ENCODE measurements around the gene ZSWIM6. TPM values are rescaled to one million over a fixed set of nuclear protein-coding genes. Genes with fewer than 3 reads are reported as not detected.
"Not testable (repeated sequence)": the region's sequence is repeated elsewhere in the genome, so short reads cannot be mapped to it uniquely, and the experiment has no call there.

ZSWIM6 gene
- total RNA-seq, 1 experiment from 2014 or later, result 12.9 TPM

- no peak for DNase-seq
- ChIA-PET POLR2A (ENCODE audit: unreplicated experiment) (no interaction called here), CTCF (no interaction called here)
- Histone ChIP-seq H3K27me3 (ENCODE audit: insufficient read depth, low read depth) (no peaks in the 10 kb centered on the region), H3K27ac (no peak overlapping the region), H3F3A (ENCODE audit: insufficient read depth, low read depth) (peaks cover 11% of the 10 kb centered on the region; the same call in 1 of the 2 replicates), H4K20me1 (ENCODE audit: insufficient read depth) (no peaks in the 10 kb centered on the region; the same call in 1 of the 2 replicates), H2AFZ (no peak overlapping the region), H3K9me3 (ENCODE audit: insufficient read depth, low read depth) (no peaks in the 10 kb centered on the region), H3K36me3 (ENCODE audit: low read depth) (no peaks in the 10 kb centered on the region), H3K4me1 (replicated peaks; ENCODE audit: insufficient read depth) (peaks cover 11% of the 10 kb centered on the region), H3K4me2 (no peak overlapping the region), H3K9me2 (ENCODE audit: insufficient read depth) (no peaks in the 10 kb centered on the region), H3K4me3 (no peak overlapping the region), H3K79me2 (ENCODE audit: low read depth) (peaks cover 78% of the 10 kb centered on the region)
- intact Hi-C loops (cut with micrococcal nuclease; ENCODE audit: unreplicated experiment), result no loop called here
- TF ChIP-seq CTCF (conservative IDR thresholded peaks at IDR 0.05) (no peak), EZH2 (IDR thresholded peaks at IDR 0.05; ENCODE audit: low read depth) (no peak)
- BruUV-seq (replicated peaks), result no TSS peak
Measured at GRCh38 chr5:61417340-61417739, 85.3 kb downstream of the ZSWIM6 start.

- Histone ChIP-seq H3K4me1 (replicated peaks; ENCODE audit: insufficient read depth) (peaks cover 11% of the 10 kb centered on the region), H3K36me3 (ENCODE audit: low read depth) (no peaks in the 10 kb centered on the region), H3K4me2 (no peak overlapping the region), H2AFZ (no peak overlapping the region), H3K79me2 (ENCODE audit: low read depth) (peaks cover 78% of the 10 kb centered on the region), H3K27ac (no peak overlapping the region), H3K9me3 (ENCODE audit: insufficient read depth, low read depth) (no peaks in the 10 kb centered on the region), H3F3A (ENCODE audit: insufficient read depth, low read depth) (peaks cover 11% of the 10 kb centered on the region; the same call in 1 of the 2 replicates), H3K27me3 (ENCODE audit: insufficient read depth, low read depth) (no peaks in the 10 kb centered on the region), H3K4me3 (no peak overlapping the region), H4K20me1 (ENCODE audit: insufficient read depth) (no peaks in the 10 kb centered on the region; the same call in 1 of the 2 replicates), H3K9me2 (ENCODE audit: insufficient read depth) (no peaks in the 10 kb centered on the region)
- POLR2A ChIA-PET (ENCODE audit: unreplicated experiment), result no interaction called here
- intact Hi-C loops (cut with micrococcal nuclease; ENCODE audit: unreplicated experiment), result no loop called here
- CTCF ChIA-PET, result no interaction called here
- no peak for TF ChIP-seq EZH2 (IDR thresholded peaks at IDR 0.05; ENCODE audit: low read depth)
- BruUV-seq (replicated peaks), result no TSS peak
- no peak for DNase-seq
Measured at GRCh38 chr5:61417851-61418250, 85.8 kb downstream of the ZSWIM6 start.

GRCh38 chr5:61419106-61419505 lies 87.0 kb downstream of the ZSWIM6 start:
- H3K4me2 ChIP-seq, result no peak overlapping the region
- H3K36me3 ChIP-seq (ENCODE audit: low read depth), result no peaks in the 10 kb centered on the region
- no peak overlapping the region for H2AFZ ChIP-seq
- peaks cover 4% of the 10 kb centered on the region; the same call in 1 of the 2 replicates for H4K20me1 ChIP-seq (ENCODE audit: insufficient read depth)
- no TSS peak for BruUV-seq (replicated peaks)
- no peak for DNase-seq
- POLR2A ChIA-PET (ENCODE audit: unreplicated experiment), result no interaction called here
- H3K27ac ChIP-seq, result no peak overlapping the region
- H3F3A ChIP-seq (ENCODE audit: insufficient read depth, low read depth), result peaks cover 11% of the 10 kb centered on the region; the same call in 1 of the 2 replicates
- no peaks in the 10 kb centered on the region for H3K27me3 ChIP-seq (ENCODE audit: insufficient read depth, low read depth)
- H3K4me3 ChIP-seq, result no peak overlapping the region
- CTCF ChIA-PET, result no interaction called here
- H3K4me1 ChIP-seq (replicated peaks; ENCODE audit: insufficient read depth), result peaks cover 11% of the 10 kb centered on the region
- TF ChIP-seq EZH2 (IDR thresholded peaks at IDR 0.05; ENCODE audit: low read depth), result no peak
- TF ChIP-seq CTCF (conservative IDR thresholded peaks at IDR 0.05), result no peak
- H3K9me2 ChIP-seq (ENCODE audit: insufficient read depth), result no peaks in the 10 kb centered on the region
- intact Hi-C loops (cut with micrococcal nuclease; ENCODE audit: unreplicated experiment), result no loop called here
- peaks cover 79% of the 10 kb centered on the region for H3K79me2 ChIP-seq (ENCODE audit: low read depth)
- H3K9me3 ChIP-seq (ENCODE audit: insufficient read depth, low read depth), result no peaks in the 10 kb centered on the region

GRCh38 chr5:61420016-61420415 lies 88.0 kb downstream of the ZSWIM6 start:
- H3K27me3 ChIP-seq (ENCODE audit: insufficient read depth, low read depth), result no peaks in the 10 kb centered on the region
- ChIA-PET POLR2A (ENCODE audit: unreplicated experiment) (no interaction called here), CTCF (interaction anchor here (0.7 kb wide), 1 partner anchor 31 kb away, joined by 3 read pairs; no protein-coding TSS in a partner anchor)
- H3K27ac ChIP-seq, result no peak overlapping the region
- BruUV-seq (replicated peaks), result no TSS peak
- TF ChIP-seq CTCF (conservative IDR thresholded peaks at IDR 0.05) (no peak), EZH2 (IDR thresholded peaks at IDR 0.05; ENCODE audit: low read depth) (no peak)
- intact Hi-C loops (cut with micrococcal nuclease; ENCODE audit: unreplicated experiment), result no loop called here
- peaks cover 11% of the 10 kb centered on the region for H3K4me1 ChIP-seq (replicated peaks; ENCODE audit: insufficient read depth)
- no peaks in the 10 kb centered on the region for H3K9me2 ChIP-seq (ENCODE audit: insufficient read depth)
- H2AFZ ChIP-seq, result no peak overlapping the region
- H3K36me3 ChIP-seq (ENCODE audit: low read depth), result no peaks in the 10 kb centered on the region
- no peak overlapping the region for H3K4me3 ChIP-seq
- peaks cover 76% of the 10 kb centered on the region for H3K79me2 ChIP-seq (ENCODE audit: low read depth)
- no peak for DNase-seq
- peaks cover 11% of the 10 kb centered on the region; the same call in 1 of the 2 replicates for H3F3A ChIP-seq (ENCODE audit: insufficient read depth, low read depth)
- H3K9me3 ChIP-seq (ENCODE audit: insufficient read depth, low read depth), result no peaks in the 10 kb centered on the region
- H3K4me2 ChIP-seq, result no peak overlapping the region
- peaks cover 4% of the 10 kb centered on the region; the same call in 1 of the 2 replicates for H4K20me1 ChIP-seq (ENCODE audit: insufficient read depth)

- H4K20me1 ChIP-seq (ENCODE audit: insufficient read depth); intact Hi-C loops (cut with micrococcal nuclease; ENCODE audit: unreplicated experiment); H3K4me2 ChIP-seq; BruUV-seq (replicated peaks); H3K4me1 ChIP-seq (replicated peaks; ENCODE audit: insufficient read depth); H3F3A ChIP-seq (ENCODE audit: insufficient read depth, low read depth); DNase-seq; H3K27me3 ChIP-seq (ENCODE audit: insufficient read depth, low read depth); H3K9me3 ChIP-seq (ENCODE audit: insufficient read depth, low read depth); H2AFZ ChIP-seq; H3K36me3 ChIP-seq (ENCODE audit: low read depth); H3K9me2 ChIP-seq (ENCODE audit: insufficient read depth); H3K27ac ChIP-seq; POLR2A ChIA-PET (ENCODE audit: unreplicated experiment); H3K4me3 ChIP-seq; CTCF ChIA-PET: not testable (repeated sequence)
- H3K79me2 ChIP-seq (ENCODE audit: low read depth), result peaks cover 70% of the 10 kb centered on the region
Measured at GRCh38 chr5:61421262-61421661, 89.2 kb downstream of the ZSWIM6 start.
